Measurements from ENCODE around the gene CCPG1. TPM values are rescaled to one million over a fixed set of nuclear protein-coding genes. Genes with fewer than 3 reads are reported as not detected.

Gene CCPG1, protein sequence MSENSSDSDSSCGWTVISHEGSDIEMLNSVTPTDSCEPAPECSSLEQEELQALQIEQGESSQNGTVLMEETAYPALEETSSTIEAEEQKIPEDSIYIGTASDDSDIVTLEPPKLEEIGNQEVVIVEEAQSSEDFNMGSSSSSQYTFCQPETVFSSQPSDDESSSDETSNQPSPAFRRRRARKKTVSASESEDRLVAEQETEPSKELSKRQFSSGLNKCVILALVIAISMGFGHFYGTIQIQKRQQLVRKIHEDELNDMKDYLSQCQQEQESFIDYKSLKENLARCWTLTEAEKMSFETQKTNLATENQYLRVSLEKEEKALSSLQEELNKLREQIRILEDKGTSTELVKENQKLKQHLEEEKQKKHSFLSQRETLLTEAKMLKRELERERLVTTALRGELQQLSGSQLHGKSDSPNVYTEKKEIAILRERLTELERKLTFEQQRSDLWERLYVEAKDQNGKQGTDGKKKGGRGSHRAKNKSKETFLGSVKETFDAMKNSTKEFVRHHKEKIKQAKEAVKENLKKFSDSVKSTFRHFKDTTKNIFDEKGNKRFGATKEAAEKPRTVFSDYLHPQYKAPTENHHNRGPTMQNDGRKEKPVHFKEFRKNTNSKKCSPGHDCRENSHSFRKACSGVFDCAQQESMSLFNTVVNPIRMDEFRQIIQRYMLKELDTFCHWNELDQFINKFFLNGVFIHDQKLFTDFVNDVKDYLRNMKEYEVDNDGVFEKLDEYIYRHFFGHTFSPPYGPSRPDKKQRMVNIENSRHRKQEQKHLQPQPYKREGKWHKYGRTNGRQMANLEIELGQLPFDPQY
- total RNA-seq, result 60.7 and 116 TPM in 2 replicates

GRCh38 chr15:55408012-55408928 lies at the start of gene CCPG1, which contains the start of gene PIERCE2:
TSS of gene CCPG1 (minus strand) at chr15:55408359. CDS start at chr15:55389424, 18,935 bp downstream.
TSS of gene PIERCE2 (plus strand) at chr15:55408495. CDS start at chr15:55408769, 274 bp downstream.

DNA sequence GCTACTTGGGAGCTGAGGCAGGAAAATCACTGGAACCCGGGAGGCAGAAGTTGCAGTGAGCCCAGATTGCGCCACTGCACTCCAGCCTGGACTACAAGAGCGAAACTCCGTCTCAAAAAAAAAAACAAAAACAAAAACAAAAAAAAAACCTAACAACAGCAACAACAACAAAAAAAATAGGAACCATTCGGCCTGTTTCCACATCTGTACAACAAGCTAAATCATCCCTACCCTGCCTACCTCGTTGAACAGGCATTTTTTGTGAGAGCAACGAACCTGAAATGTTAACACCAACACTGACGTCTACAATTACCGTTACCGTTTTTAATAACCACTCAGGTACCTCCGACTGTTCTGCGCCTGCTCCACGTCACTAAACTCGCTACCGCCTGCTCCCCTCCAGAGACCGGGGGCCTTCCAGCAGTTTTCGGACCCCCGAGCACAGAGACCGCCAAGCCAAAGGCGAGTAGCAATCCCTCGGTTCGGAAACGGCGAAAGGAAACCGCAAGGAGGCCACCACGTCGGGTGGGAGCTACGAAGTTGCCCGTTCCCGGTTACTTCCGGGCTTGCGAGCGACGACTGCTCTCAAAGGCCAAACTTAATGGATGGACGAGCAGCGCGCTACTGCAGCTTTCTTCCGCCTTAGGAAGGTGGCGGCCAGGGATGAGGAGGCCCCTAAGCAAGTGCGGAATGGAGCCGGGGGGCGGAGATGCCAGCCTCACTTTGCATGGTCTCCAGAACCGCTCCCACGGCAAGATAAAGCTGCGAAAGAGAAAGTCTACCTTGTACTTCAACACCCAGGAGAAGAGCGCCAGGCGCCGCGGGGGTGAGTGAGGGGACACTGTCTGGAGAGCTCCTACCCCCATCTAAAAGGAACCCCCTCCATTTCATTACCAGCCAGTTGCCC lies 89.3 kb downstream of the CCPG1 start, which contains the start of the genes PIGB and PIGBOS1:
PIGB (plus strand) TSS at position 635 of the 907 bp plus-strand sequence; CDS start at position 664, 29 bp downstream.
PIGBOS1 (minus strand) TSS at position 536 of the 907 bp plus-strand sequence. CDS start 1,331 bp downstream, outside the sequence.

Other genes starting within 250 kb of the CCPG1 start
- 106 and 121 TPM in 2 replicates for gene RSL24D1, start 211.4 kb downstream of the CCPG1 start, total RNA-seq
- gene RAB27A, start 118.5 kb downstream of the CCPG1 start, total RNA-seq, result 9.0 and 10.5 TPM in 2 replicates
- gene PIGBOS1, start 89.2 kb downstream of the CCPG1 start, total RNA-seq, result 6.1 and 7.4 TPM in 2 replicates
- 9.8 and 10.5 TPM in 2 replicates for gene PIGB, start 89.1 kb downstream of the CCPG1 start, total RNA-seq
- 1.7 and 1.8 TPM in 2 replicates for gene PIERCE2, start 136 bp upstream of the CCPG1 start, total RNA-seq
- gene DNAAF4, start 99.9 kb upstream of the CCPG1 start, total RNA-seq, result 0.92 and 1.3 TPM in 2 replicates
- gene PYGO1, start 180.0 kb upstream of the CCPG1 start, total RNA-seq, result 6.8 and 8.6 TPM in 2 replicates

Data from smooth muscle cell of bladder (primary cell).